H1 (cell line): ENCODE data around the gene PTPN5. TPM values are rescaled to one million over a fixed set of nuclear protein-coding genes. Genes with fewer than 3 reads are reported as not detected.
"Not testable (repeated sequence)": the region's sequence is repeated elsewhere in the genome, so short reads cannot be mapped to it uniquely, and the experiment has no call there.

Experiments
- CTCF ChIA-PET: fragments of 300-600 bp; sonication (Branson Sonifier 250); formaldehyde crosslinking; loops from one replicate; lab custom pipeline; 2021; ENCODE audit not compliant: partially characterized antibody; lab: Charles Lee
- POLR2A ChIA-PET: fragments of 300-600 bp; sonication (Branson Sonifier 250); formaldehyde crosslinking; loops from one replicate; lab custom pipeline; 2021; ENCODE audit warnings: inconsistent platforms; ENCODE audit not compliant: partially characterized antibody; lab: Charles Lee
- DNase-seq, 2 experiments: peaks; one replicate each; pipeline versions ENCODE4 v3.0.0 to v3.0.0-alpha.2; 2010 to 2022; ENCODE audit warnings: low spot score in 2 of 2, low read depth in 1 of 2, mixed read lengths in 1 of 2
- FAIRE-seq: peaks from 2 replicates; lab custom pipeline; 2011; peaks lifted over from hg19 to GRCh38; lab: Jason Lieb, UNC
- H2AFZ ChIP-seq: 2 replicates; pipeline ENCODE4 v1.8.1; 2012; ENCODE audit warnings: low read length, inconsistent platforms
- H2AK5ac ChIP-seq: 2 replicates; pipeline ENCODE4 v1.6.1; 2013; ENCODE audit warnings: low read depth, low read length
- H2BK120ac ChIP-seq: replicated peaks from 2 replicates; pipeline ENCODE3; 2013; ENCODE audit warnings: low read depth, low read length, inconsistent platforms
- H2BK12ac ChIP-seq: 2 replicates; pipeline ENCODE4 v1.6.1; 2013; ENCODE audit warnings: low read depth, low read length
- H2BK15ac ChIP-seq: 2 replicates; pipeline ENCODE4 v1.6.1; 2013; ENCODE audit warnings: low read length
- H2BK20ac ChIP-seq: 2 replicates; pipeline ENCODE4 v1.6.1; 2013; ENCODE audit warnings: low read length
- H2BK5ac ChIP-seq: 2 replicates; pipeline ENCODE4 v1.6.1; 2013; ENCODE audit warnings: low read depth, low read length
- H3K14ac ChIP-seq: 2 replicates; pipeline ENCODE4 v1.6.1; 2013; ENCODE audit warnings: inconsistent platforms; ENCODE audit not compliant: insufficient read length
- H3K18ac ChIP-seq: 2 replicates; pipeline ENCODE4 v1.6.1; 2013; ENCODE audit warnings: low read length; ENCODE audit errors: extremely low read depth
- H3K23ac ChIP-seq: 2 replicates; pipeline ENCODE4 v1.6.1; 2013; ENCODE audit warnings: inconsistent platforms; ENCODE audit not compliant: insufficient read length
- H3K23me2 ChIP-seq: 2 replicates; pipeline ENCODE4 v1.6.1; 2013; ENCODE audit warnings: low read depth, low read length
- H3K27ac ChIP-seq: 2 replicates; pipeline ENCODE4 v1.6.1; 2011; ENCODE audit warnings: low read depth, low read length, inconsistent platforms
- H3K27me3 ChIP-seq, 4 experiments: replicated peaks in 1 of 4; 1 replicate in 1 of 4; 2 replicates in 3 of 4; pipeline versions ENCODE4 v1.6.1 to v1.8.1; 2011 to 2013; ENCODE audit warnings: low read length in 3 of 4, mild to moderate bottlenecking in 3 of 4, inconsistent platforms in 2 of 4, mixed read lengths in 2 of 4, moderate library complexity in 1 of 4; ENCODE audit not compliant: control insufficient read depth in 3 of 4, insufficient read depth in 3 of 4; ENCODE audit errors: extremely low read depth in 1 of 4
- H3K36me3 ChIP-seq, 4 experiments: 2 replicates each; pipeline versions ENCODE4 v1.6.1 to v1.8.1; 2011 to 2013; ENCODE audit warnings: mild to moderate bottlenecking in 4 of 4, low read length in 3 of 4, moderate library complexity in 2 of 4, control low read depth in 1 of 4, inconsistent platforms in 1 of 4; ENCODE audit not compliant: insufficient read depth in 4 of 4, control insufficient read depth in 2 of 4
- H3K4ac ChIP-seq: replicated peaks from 2 replicates; pipeline ENCODE3; 2013; ENCODE audit warnings: low read length, low read depth, mixed read lengths, inconsistent platforms; ENCODE audit not compliant: insufficient read length
- H3K4me1 ChIP-seq, 4 experiments: replicated peaks in 1 of 4; 1 replicate in 1 of 4; 2 replicates in 3 of 4; pipeline versions ENCODE4 v1.6.1 to v1.8.1; 2011 to 2013; ENCODE audit warnings: low read length in 3 of 4, inconsistent platforms in 2 of 4, mixed read lengths in 1 of 4; ENCODE audit not compliant: insufficient read depth in 4 of 4, control insufficient read depth in 3 of 4
- H3K4me2 ChIP-seq, 2 experiments: 2 replicates each; pipeline versions ENCODE4 v1.6.1 to v1.8.1; 2011 to 2013; ENCODE audit warnings: low read depth in 2 of 2, low read length in 2 of 2, control low read depth in 1 of 2, inconsistent platforms in 1 of 2, mild to moderate bottlenecking in 1 of 2; ENCODE audit not compliant: insufficient read depth in 1 of 2
- H3K4me3 ChIP-seq, 4 experiments: fragments of 200-600, 300-600 bp in 1 of 4; sonication (generic), shearing (Covaris generic), sonication (Bioruptor Twin) in 1 of 4; 2 replicates each; pipeline versions ENCODE4 v1.5.1 to v1.8.1; 2011 to 2016; ENCODE audit warnings: low read length in 4 of 4, low read depth in 3 of 4, control low read depth in 2 of 4, inconsistent platforms in 2 of 4, mild to moderate bottlenecking in 2 of 4, mixed read lengths in 1 of 4, moderate library complexity in 1 of 4; ENCODE audit not compliant: insufficient read depth in 2 of 4; ENCODE audit errors: extremely low read depth in 1 of 4
- H3K56ac ChIP-seq: replicated peaks from 2 replicates; pipeline ENCODE3; 2013; ENCODE audit warnings: low read depth, mild to moderate bottlenecking, mixed read lengths, low read length, inconsistent platforms; ENCODE audit not compliant: insufficient read length
- H3K79me1 ChIP-seq: 2 replicates; pipeline ENCODE4 v1.6.1; 2013; ENCODE audit warnings: low read depth, low read length, control low read depth
- H3K79me2 ChIP-seq, 2 experiments: 2 replicates each; pipeline versions ENCODE4 v1.6.1 to v1.8.1; 2012 to 2013; ENCODE audit warnings: low read length in 2 of 2, mild to moderate bottlenecking in 2 of 2, inconsistent platforms in 1 of 2; ENCODE audit not compliant: insufficient read depth in 2 of 2, control insufficient read depth in 1 of 2
- H3K9ac ChIP-seq, 4 experiments: replicated peaks in 1 of 4; 1 replicate in 1 of 4; 2 replicates in 3 of 4; pipeline versions ENCODE4 v1.6.1 to v1.8.1; 2011 to 2013; ENCODE audit warnings: low read depth in 3 of 4, low read length in 3 of 4, control low read depth in 2 of 4, mild to moderate bottlenecking in 2 of 4, moderate library complexity in 2 of 4, inconsistent platforms in 1 of 4; ENCODE audit errors: extremely low read depth in 1 of 4
- H3K9me3 ChIP-seq, 2 experiments: 2 replicates each; pipeline versions ENCODE4 v1.6.1 to v1.8.1; 2012 to 2013; ENCODE audit warnings: mild to moderate bottlenecking in 2 of 2, moderate library complexity in 2 of 2, control low read depth in 1 of 2, inconsistent platforms in 1 of 2, low read depth in 1 of 2, low read length in 1 of 2, mixed read lengths in 1 of 2; ENCODE audit not compliant: insufficient read depth in 2 of 2
- H4K20me1 ChIP-seq, 2 experiments: replicated peaks in 1 of 2; 2 replicates each; pipeline versions ENCODE3 to v1.8.1; 2011 to 2013; ENCODE audit warnings: inconsistent platforms in 2 of 2, low read length in 2 of 2, mild to moderate bottlenecking in 1 of 2; ENCODE audit not compliant: insufficient read depth in 2 of 2, control insufficient read depth in 1 of 2
- H4K5ac ChIP-seq: 2 replicates; pipeline ENCODE4 v1.6.1; 2013; ENCODE audit warnings: low read length, low read depth, mixed read lengths, inconsistent platforms; ENCODE audit not compliant: insufficient read length
- H4K8ac ChIP-seq: 2 replicates; pipeline ENCODE4 v1.8.0; 2013; ENCODE audit warnings: mild to moderate bottlenecking, moderate library complexity, low read length, inconsistent platforms; ENCODE audit not compliant: insufficient read depth; ENCODE audit errors: extremely low read depth
- H4K91ac ChIP-seq: replicated peaks from 2 replicates; pipeline ENCODE3; 2013; ENCODE audit warnings: low read length, mixed read lengths, inconsistent platforms; ENCODE audit not compliant: insufficient read length
- ATF3 ChIP-seq: IDR thresholded peaks from 2 replicates; pipeline ENCODE4 v1.6.1; 2011; ENCODE audit warnings: low read depth, mild to moderate bottlenecking, low read length; ENCODE audit not compliant: insufficient read depth
- HDAC2 ChIP-seq, 2 experiments: fragments of 300-600 bp in 1 of 2; sonication (generic) in 1 of 2; IDR thresholded peaks; 2 replicates each; pipeline ENCODE4 v1.6.1; 2011 to 2012; ENCODE audit warnings: low read depth in 2 of 2, low read length in 2 of 2, mild to moderate bottlenecking in 2 of 2, moderate library complexity in 2 of 2, borderline replicate concordance in 1 of 2, inconsistent platforms in 1 of 2
- WGBS, 2 experiments: shearing (Covaris generic) in 1 of 2; methylation state at CpG; one replicate each; pipeline versions ENCODE4 v1.1.6 to v1.1.7; 2013 to 2015; ENCODE audit warnings: low lambda C conversion rate in 2 of 2, mixed read lengths in 2 of 2, inconsistent platforms in 1 of 2, low coverage in 1 of 2, missing lambda C conversion rate in 1 of 2; ENCODE audit not compliant: insufficient replicate concordance in 2 of 2, insufficient coverage in 1 of 2, insufficient read length in 1 of 2; ENCODE audit errors: extremely low coverage in 1 of 2, missing lambda C conversion rate in 1 of 2; 5-methylcytosine and 5-hydroxymethylcytosine counted together
- polyA plus RNA-seq, 7 experiments: library from polyadenylated mRNA; depleted of rRNA in 3 of 7; stranded (reverse) in 5 of 7; unstranded in 2 of 7; fragments of >200 nt in 5 of 7; fragments of 200-250 nt in 2 of 7; gene quantifications; 1 replicate in 5 of 7; 2 replicates in 1 of 7; 4 replicates in 1 of 7; pipeline versions ENCODE4 v1.2.1 to v1.2.3, GENCODE V29; 2011 to 2013; ENCODE audit warnings: missing spikeins in 2 of 7, mixed read lengths in 2 of 7
- total RNA-seq: library from RNA; stranded (reverse); fragmentation: NEBNext Ultra II Directional; extraction: Animal tissue kit (Norgen Biotek cat#: 25700); gene quantifications from 2 replicates; pipeline ENCODE4 v1.2.1, GENCODE V29; 2021

PTPN5 gene
- total and polyA plus RNA-seq, 2 of the 8 experiments (the other 6 are each of a cell fraction or from before 2014, with no cell fraction given), result 8.4 to 12.9 TPM

- TF ChIP-seq ATF3 (no peak), HDAC2 (IDR thresholded peaks at IDR 0.05; ENCODE audit: borderline replicate concordance in 1 of 2, low read depth in 2 of 2, low read length in 2 of 2) (no peak)
Measured at GRCh38 chr11:18692941-18693760, 98.4 kb downstream of the PTPN5 start (continued).

DNA sequence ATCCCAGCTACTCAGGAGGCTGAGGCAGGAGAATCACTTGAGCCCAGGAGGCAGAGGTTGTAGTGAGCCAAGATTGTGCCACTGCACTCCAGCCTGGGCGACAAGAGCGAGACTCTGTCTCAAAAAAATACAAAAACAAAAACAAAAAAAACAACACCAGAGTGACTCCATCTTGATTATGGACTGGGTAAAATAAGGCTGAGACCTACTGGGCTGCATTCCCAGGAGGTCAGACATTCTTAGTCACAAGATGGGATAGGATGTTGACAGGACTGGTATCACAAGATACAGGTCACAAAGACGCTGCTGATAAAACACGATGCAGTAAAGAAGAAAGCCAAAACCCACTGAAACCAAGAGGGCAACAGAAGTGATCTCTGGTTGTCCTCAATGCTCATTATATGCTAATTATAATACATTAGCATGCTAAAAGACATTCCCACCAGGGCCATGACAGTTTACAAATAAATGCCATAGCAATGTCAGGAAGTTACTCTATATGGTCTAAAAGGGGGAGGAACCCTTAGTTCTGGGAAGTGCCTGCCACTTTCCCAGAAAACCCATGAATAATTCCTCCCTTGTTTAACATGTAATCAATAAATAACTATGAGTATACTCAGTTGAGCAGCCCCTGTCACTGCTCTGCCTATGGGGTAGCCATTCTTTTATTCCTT, 100.0 kb downstream of the PTPN5 start:
- H3K9me3 ChIP-seq, result not testable (repeated sequence)

More for the DNA sequence above, 100.0 kb downstream of the PTPN5 start:
- CTCF ChIA-PET, result interaction anchor here (0.7 to 1.1 kb wide), 3 partner anchors 10 to 83 kb away, joined by 3 read pairs; no protein-coding TSS in a partner anchor
- H2AFZ ChIP-seq, H3K4me1 ChIP-seq, H4K8ac ChIP-seq, H3K23me2 ChIP-seq, H3K56ac ChIP-seq, DNase-seq, H2BK12ac ChIP-seq, H3K79me1 ChIP-seq, H3K4me2 ChIP-seq, FAIRE-seq, H2AK5ac ChIP-seq, POLR2A ChIA-PET, H4K5ac ChIP-seq, H3K27ac ChIP-seq, H3K4me3 ChIP-seq, H3K79me2 ChIP-seq, H3K4ac ChIP-seq, H3K27me3 ChIP-seq, H2BK5ac ChIP-seq, H3K36me3 ChIP-seq, H3K18ac ChIP-seq, H4K91ac ChIP-seq, H2BK120ac ChIP-seq, H2BK15ac ChIP-seq, H4K20me1 ChIP-seq, H2BK20ac ChIP-seq, H3K9ac ChIP-seq, H3K23ac ChIP-seq, H3K14ac ChIP-seq: not testable (repeated sequence)
- 98% methylated on average over 4 of the region's 4 CpGs; no CpG with 5 or more reads in 1 of the 2 experiments for WGBS, 2 experiments
